RKO (cell line): ENCODE data around the gene ANXA6.

Source experiments
- DNase-seq: peaks from one replicate; pipeline ENCODE4 v3.0.0-alpha.2; 2016; ENCODE audit warnings: low spot score

ANXA6 gene

DNA sequence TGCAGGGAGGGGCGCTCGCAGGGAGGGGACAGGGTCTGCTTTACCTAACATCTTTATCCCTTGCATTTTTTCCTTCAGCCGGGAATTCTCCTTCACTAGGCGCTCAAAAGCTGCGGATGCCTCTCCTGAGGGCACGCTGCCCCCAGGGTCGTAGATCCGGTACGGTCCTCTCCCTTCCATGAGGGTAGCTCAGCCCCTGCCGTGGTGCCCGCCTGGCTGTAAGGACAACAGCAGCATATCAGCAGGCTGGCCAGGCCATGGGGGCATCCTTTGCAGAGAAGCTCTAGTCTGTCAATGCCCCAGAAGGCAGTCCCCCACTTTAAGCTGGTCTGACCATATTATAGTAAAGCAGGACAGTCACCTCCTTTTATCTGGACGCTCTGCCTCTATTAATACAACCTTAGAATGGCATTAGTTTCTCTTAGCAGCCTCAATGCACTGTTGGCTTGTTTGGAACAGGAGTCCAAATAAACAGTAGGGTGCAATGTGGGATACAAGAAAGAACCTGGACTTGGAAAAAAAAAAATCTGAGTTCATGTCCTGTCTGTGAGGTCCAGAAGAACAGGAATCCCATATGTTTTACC, 92.6 kb downstream of the ANXA6 start:
- DNase-seq: no peak

- DNase-seq: peak; percentile 64
These were observed 94.2 kb downstream of the ANXA6 start for GRCh38 chr5:151063142-151063989.

GRCh38 chr5:151062405-151063141, 95.0 kb downstream of the ANXA6 start:
- DNase-seq: no peak

DNA sequence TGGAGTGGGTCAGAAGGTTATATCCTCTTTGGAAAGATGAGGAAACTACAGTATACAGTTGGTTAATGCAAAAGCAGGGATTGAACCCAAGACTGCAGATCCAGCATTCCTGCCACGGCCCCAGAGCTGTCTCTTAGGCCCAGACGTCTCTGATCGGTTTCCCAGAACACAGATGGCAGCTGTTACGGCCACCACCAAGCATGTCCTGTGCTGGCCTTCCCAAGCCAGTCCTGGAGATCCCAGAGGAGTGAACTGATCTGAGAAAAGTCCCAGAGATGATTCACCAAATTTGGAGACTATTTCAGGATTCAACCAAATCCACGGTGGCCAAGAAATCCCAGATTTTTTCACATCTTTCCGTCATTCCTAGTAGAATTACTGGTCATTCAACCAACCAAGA, 96.8 kb downstream of the ANXA6 start:
- DNase-seq: no peak

DNA sequence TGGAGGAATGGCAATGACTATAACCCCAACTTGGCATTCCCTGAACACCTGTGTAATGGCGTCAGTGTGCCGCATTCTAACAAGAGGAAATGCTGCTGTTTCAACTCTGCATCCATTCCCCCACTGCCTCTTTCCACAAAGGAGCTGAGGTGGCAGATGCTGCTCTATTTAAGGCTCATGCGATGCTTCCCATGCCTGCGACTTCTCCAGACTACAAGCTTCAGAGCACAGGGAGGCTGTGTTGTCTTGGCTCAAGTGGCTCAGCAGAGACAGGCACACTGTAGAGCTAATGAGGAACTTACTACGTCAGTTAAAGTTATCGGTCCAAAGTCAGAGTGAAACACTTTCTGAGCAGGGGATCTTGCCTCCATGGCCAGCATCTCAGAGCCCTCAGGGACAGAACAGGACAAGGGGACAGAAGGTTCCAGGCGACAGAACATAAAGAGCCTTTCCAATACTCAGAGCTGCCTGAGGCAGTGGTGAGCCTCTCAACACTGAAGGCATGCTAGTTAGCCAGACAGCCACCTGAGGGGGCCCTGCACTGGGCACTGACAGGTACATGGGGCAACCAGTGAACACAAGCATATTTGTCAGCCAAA, 98.6 kb downstream of the ANXA6 start:
- DNase-seq: no peak

GRCh38 chr5:151058301-151058700, 99.3 kb downstream of the ANXA6 start:
- no peak for DNase-seq

GRCh38 chr5:151056379-151057325, 100.9 kb downstream of the ANXA6 start:
- no peak for DNase-seq

- no peak for DNase-seq
These were observed 102.2 kb downstream of the ANXA6 start for GRCh38 chr5:151055336-151055735.

- no peak for DNase-seq
These were observed 102.9 kb downstream of the ANXA6 start for GRCh38 chr5:151054709-151055108.

GRCh38 chr5:151053796-151054462, 103.7 kb downstream of the ANXA6 start:
- no peak for DNase-seq

- no peak for DNase-seq
These were observed 104.7 kb downstream of the ANXA6 start for GRCh38 chr5:151052836-151053235.

GRCh38 chr5:151051931-151052608, 105.5 kb downstream of the ANXA6 start:
- no peak for DNase-seq

DNA sequence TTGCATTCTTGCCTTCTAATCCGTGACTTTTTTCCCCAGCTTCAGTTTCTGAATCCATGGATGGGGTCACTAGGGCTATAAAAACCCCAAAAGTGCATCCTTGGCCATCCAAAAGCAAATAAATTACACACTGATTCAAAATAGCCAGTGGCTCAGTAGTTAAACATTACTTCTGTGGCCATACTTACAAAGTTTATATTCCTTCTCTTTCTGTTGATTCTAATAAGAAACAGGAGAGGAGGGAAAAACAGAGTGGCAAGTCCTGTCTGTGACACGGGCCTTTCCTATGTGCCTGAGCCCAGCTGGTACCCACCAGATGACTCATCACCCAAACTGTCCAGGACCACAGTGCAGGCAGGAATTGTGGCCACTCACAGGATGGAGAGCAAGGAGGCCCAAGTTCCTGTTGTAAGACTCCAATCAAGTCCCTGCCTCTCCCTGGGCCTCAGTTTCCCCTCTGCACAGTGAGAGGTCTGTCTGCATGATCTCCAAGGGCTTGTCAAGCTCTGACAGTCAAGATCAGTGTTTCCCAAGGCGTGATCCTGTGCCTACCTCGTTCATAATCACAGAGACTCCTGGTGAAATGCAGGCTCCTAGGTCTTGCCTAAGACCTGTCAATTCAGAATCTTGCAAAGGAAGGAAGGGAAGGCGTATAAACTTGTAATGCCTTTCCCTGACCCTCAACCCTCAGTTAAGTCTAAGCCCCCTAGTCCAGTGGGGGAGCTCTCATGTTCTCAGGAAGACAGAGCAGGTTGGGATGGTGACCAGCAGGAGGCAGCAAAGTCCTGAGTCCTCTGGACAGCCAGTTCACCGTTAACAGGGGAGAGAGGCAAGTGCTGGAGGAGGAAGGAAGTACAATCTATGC, 106.3 kb downstream of the ANXA6 start:
- DNase-seq: peak; percentile 36
